C4-2B (cell line): Measurements from ENCODE around the gene FTCD.
"Not testable (repeated sequence)": the region's sequence is repeated elsewhere in the genome, so short reads cannot be mapped to it uniquely, and the experiment has no call there.

Source experiments
- H3K27ac ChIP-seq: fragments of 450-650 bp; 2 replicates; pipeline ENCODE4 v1.5.1; 2017
- ZFX ChIP-seq: fragments of 450-650 bp; IDR thresholded peaks from 2 replicates; pipeline ENCODE4 v1.6.1; 2017
- TF ChIP-seq, protein P1 (sequence below): fragments of 450-650 bp; conservative IDR thresholded peaks from 2 replicates; pipeline ENCODE4 v1.5.1; 2017; ENCODE audit warnings: mild to moderate bottlenecking

The FTCD gene

DNA sequence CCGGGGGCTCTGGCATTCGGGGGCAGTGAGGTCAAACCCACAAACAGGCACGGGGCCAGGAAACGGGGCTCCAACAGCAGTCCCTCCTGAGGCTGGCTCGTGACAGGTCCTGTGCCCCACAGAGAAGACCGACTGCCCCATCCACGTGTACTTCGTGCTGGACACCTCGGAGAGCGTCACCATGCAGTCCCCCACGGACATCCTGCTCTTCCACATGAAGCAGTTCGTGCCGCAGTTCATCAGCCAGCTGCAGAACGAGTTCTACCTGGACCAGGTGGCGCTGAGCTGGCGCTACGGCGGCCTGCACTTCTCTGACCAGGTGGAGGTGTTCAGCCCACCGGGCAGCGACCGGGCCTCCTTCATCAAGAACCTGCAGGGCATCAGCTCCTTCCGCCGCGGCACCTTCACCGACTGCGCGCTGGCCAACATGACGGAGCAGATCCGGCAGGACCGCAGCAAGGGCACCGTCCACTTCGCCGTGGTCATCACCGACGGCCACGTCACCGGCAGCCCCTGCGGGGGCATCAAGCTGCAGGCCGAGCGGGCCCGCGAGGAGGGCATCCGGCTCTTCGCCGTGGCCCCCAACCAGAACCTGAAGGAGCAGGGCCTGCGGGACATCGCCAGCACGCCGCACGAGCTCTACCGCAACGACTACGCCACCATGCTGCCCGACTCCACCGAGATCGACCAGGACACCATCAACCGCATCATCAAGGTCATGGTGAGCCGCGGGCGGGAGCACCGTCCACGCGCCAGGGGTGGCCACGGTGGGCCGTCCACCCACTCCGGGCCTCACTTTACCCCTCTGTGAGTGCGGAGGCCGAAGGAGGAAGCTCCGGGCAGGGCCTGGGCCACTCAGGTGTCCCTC lies 43.3 kb downstream of the FTCD start:
- TF ChIP-seq, protein P1, sequence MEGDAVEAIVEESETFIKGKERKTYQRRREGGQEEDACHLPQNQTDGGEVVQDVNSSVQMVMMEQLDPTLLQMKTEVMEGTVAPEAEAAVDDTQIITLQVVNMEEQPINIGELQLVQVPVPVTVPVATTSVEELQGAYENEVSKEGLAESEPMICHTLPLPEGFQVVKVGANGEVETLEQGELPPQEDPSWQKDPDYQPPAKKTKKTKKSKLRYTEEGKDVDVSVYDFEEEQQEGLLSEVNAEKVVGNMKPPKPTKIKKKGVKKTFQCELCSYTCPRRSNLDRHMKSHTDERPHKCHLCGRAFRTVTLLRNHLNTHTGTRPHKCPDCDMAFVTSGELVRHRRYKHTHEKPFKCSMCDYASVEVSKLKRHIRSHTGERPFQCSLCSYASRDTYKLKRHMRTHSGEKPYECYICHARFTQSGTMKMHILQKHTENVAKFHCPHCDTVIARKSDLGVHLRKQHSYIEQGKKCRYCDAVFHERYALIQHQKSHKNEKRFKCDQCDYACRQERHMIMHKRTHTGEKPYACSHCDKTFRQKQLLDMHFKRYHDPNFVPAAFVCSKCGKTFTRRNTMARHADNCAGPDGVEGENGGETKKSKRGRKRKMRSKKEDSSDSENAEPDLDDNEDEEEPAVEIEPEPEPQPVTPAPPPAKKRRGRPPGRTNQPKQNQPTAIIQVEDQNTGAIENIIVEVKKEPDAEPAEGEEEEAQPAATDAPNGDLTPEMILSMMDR: no peak
- no peak for TF ChIP-seq ZFX

DNA sequence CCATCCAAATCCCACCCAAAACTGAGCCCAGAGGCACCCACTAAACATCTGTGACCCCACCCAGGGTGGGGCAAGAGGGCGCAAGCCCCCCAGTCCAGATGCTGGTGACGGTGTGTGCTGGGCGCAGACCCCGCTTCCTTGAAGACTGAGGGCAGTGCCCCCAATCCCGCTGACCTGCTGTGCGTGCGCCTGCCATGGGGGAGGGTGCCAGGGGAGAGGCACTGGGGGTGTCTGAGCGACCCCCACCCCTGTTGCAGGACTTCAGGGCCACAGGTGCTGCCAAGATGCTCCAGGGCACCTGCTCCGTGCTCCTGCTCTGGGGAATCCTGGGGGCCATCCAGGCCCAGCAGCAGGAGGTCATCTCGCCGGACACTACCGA lies 44.2 kb downstream of the FTCD start:
- no peak overlapping the region for H3K27ac ChIP-seq
- TF ChIP-seq ZFX: no peak
- TF ChIP-seq, protein P1: no peak

More for the DNA sequence above, 43.3 kb downstream of the FTCD start:
- no peak overlapping the region for H3K27ac ChIP-seq

DNA sequence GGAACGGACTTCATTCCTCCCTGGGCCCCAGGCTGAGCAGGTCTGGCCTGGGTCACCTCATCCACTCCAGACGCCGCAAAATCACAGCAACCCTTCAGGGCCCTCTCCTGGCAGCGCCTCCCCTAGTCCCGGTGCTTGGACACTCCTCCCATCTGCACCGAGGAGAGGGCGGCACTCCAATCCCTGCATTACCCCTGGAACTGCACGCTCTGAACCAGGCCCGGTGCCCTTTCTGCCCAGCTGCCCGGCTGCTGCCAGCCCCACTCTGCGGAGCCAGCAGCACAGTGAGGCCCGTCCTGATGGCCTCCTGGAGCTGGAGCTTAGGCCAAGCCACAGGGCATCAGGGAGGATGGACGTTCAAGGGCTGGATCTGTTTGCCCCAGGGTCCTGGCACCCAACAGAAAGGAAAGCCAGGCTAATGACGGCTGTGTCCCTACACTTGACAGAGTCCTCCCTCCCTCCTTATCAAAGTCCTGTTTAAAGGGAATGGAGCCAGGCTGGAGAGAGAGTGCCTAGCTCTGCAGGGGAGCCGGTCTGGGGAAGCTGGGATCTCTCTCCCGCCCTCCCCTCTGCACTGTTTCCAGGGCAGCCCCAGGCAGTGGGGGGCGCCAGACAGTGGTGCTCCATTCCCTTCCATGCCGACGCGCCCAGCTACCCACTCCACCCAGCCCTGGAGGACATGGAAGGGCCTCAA lies 44.7 kb downstream of the FTCD start:
- TF ChIP-seq, protein P1: no peak
- TF ChIP-seq ZFX: no peak
- no peak overlapping the region for H3K27ac ChIP-seq

DNA sequence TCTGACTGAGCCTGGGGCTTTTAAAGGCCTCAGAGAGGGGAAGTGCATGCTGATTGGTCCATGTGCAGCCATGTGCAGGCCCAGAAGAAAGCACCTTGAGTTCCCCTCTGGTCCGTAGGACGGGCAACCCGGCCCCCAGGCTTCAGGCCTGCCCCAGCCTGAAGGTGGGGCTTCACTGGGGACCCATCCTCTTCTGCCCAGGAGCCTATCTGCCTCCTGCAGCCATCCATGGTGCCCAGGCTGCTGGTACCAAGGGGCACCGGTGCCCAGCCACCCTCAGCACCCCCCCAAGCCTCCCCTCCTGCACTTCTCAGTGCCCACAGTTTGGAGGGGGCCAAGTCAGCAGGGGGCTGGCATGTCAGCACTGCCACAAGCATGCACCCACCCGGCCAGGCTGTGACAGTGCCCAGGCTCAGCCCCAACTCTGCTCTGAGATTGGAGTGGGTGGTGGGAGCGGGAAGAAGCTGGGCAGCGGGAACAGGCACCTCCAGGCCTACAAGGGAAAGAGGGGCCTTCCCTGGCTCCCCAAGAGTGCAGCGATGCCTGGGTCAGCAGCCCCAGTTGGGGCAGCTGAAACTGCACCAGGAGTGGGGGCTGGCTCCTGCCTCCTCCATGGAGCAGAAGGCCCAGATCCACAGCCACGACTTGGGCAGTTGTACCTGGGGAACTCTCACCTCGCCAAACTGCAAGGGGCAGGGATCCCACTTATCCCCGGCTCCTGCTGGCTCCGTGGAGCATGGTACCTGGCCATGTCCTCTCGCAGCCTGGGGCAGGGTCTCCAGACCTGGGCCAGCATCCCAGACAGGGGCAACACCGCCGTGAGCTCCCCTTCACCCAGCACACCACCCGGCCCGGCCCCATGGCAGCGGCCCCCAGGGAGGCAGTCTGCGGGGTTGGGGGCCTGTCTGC lies 45.8 kb downstream of the FTCD start:
- no peak overlapping the region for H3K27ac ChIP-seq
- TF ChIP-seq ZFX: no peak

DNA sequence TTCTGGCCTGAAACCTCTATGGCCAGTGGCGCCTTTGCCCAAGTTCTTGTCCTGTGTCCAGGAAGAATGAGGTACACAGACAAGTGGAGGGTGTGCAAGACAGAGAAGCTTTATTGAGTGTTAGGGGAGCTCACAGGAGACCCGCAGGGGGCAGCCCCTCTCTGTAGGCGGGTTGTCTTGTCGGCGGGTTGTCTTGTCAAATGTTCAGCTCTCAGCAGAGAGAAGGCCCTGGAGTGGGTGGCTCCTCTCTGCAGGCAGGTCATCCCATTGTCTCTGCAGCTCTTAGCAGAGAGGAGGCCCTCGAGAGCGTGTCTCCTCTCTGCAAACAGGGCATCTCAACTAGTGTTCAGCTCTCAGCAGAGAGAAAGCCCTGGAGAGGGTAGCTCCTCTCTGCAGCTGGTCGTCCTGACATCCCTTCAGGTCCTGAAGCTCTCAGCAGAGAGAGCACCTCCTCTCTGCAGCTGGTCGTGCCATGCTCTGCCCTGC lies 46.5 kb downstream of the FTCD start:
- TF ChIP-seq ZFX: no peak
- TF ChIP-seq, protein P1: no peak
- no peak overlapping the region for H3K27ac ChIP-seq

DNA sequence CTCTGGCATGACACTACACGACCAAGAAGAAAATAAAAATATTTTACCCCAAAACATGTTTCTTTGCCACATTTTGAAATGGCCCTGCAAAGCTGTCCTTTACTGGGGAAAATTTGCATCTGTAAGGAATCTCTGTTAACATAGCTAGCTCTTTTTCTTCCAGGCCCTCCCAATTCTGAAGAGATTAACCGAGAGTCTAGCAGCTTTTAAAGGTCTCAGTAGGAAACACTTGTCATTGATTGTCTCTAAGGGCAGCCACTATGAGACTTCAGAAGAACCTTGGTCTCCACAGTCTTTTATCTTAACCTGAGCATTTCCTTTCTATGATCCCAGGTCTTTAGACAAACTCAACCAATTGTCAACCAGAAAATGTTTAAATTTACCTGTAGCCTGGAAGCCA lies 48.0 kb downstream of the FTCD start:
- H3K27ac ChIP-seq: not testable (repeated sequence)

DNA sequence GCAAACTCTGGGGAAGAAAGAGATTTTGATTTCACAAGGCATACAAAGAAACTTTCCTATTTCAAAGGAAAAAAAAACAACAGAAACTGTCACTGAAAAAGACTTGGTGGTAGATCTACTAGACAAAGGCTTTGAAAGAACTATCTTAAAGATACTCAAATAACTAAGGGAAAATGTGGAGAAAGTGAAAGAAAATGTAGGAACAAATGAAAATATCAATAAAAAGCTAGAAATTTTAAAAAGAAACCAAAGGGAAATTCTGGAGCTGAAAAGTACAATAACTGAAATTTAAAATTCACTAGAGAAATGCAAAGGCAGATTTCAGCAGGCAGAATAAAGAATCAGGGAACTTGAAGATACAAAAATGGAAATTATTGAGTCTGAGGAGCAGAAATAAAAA lies 51.3 kb downstream of the FTCD start:
- no peak overlapping the region for H3K27ac ChIP-seq
- TF ChIP-seq ZFX: no peak
- TF ChIP-seq, protein P1: no peak

DNA sequence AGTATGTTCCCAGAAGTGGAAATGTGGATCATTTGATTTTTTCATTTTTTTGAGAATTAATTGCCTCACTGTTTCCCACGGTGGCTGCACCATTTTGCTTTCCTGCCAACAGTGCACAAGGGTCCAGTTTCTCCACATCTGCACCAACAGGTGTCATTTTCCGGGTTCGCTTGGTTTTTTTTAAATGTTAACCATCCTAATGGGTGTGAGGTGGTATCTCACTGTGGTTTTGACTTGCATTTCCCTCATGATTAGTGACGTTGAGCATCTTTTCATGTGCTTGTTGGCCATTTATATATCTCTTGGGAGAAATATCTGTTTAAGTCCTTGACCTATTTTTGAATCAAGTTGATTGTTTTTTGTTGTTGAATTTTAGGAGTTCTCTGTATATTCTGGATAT lies 54.5 kb downstream of the FTCD start:
- no peak for TF ChIP-seq ZFX
- H3K27ac ChIP-seq: no peak overlapping the region
